ENCODE measurements around the gene SLC24A1.

The SLC24A1 gene

GRCh38 chr15:65632780-65633375 is 11.1 kb downstream of the SLC24A1 start:
- H3K4me1 ChIP-seq (ENCODE audit: insufficient read depth, insufficient read length) = no peaks in the 10 kb centered on the region
- H3K9me3 ChIP-seq (ENCODE audit: insufficient read depth, low read length) = no peaks in the 10 kb centered on the region
- no peak overlapping the region for H3K9ac ChIP-seq (ENCODE audit: insufficient read length, low read depth)
- no peak overlapping the region for H3K4me3 ChIP-seq (ENCODE audit: insufficient read length, low read depth)
- DNase-seq (ENCODE audit: low read depth, low spot score) = no peak
- no peaks in the 10 kb centered on the region for H3K36me3 ChIP-seq (ENCODE audit: insufficient read depth, insufficient read length, low read length)
- no peak for TF ChIP-seq SUZ12 (IDR thresholded peaks at IDR 0.05; ENCODE audit: extremely low read depth, insufficient read depth, insufficient read length)
- TF ChIP-seq ZNF274 (IDR thresholded peaks at IDR 0.05; ENCODE audit: low read depth, low read length) = no peak
- no peak for TF ChIP-seq YY1 (IDR thresholded peaks at IDR 0.05; ENCODE audit: insufficient read depth, insufficient read length)
- no peaks in the 10 kb centered on the region for H3K27me3 ChIP-seq (ENCODE audit: insufficient read depth, insufficient read length)

GRCh38 chr15:65633752-65634151 is 12.0 kb downstream of the SLC24A1 start:
- no peaks in the 10 kb centered on the region for H3K9me3 ChIP-seq (ENCODE audit: insufficient read depth, low read length)
- no peak overlapping the region for H3K9ac ChIP-seq (ENCODE audit: insufficient read length, low read depth)
- no peaks in the 10 kb centered on the region for H3K4me1 ChIP-seq (ENCODE audit: insufficient read depth, insufficient read length)
- TF ChIP-seq ZNF274 (IDR thresholded peaks at IDR 0.05; ENCODE audit: low read depth, low read length) (no peak), YY1 (IDR thresholded peaks at IDR 0.05; ENCODE audit: insufficient read depth, insufficient read length) (no peak), SUZ12 (IDR thresholded peaks at IDR 0.05; ENCODE audit: extremely low read depth, insufficient read depth, insufficient read length) (no peak)
- H3K27me3 ChIP-seq (ENCODE audit: insufficient read depth, insufficient read length) = no peaks in the 10 kb centered on the region
- DNase-seq (ENCODE audit: low read depth, low spot score) = no peak
- H3K36me3 ChIP-seq (ENCODE audit: insufficient read depth, insufficient read length, low read length) = no peaks in the 10 kb centered on the region
- no peak overlapping the region for H3K4me3 ChIP-seq (ENCODE audit: insufficient read length, low read depth)

- Histone ChIP-seq H3K36me3 (ENCODE audit: insufficient read depth, insufficient read length, low read length) (no peaks in the 10 kb centered on the region), H3K4me3 (ENCODE audit: insufficient read length, low read depth) (no peak overlapping the region), H3K9me3 (ENCODE audit: insufficient read depth, low read length) (no peaks in the 10 kb centered on the region), H3K4me1 (ENCODE audit: insufficient read depth, insufficient read length) (no peaks in the 10 kb centered on the region), H3K9ac (ENCODE audit: insufficient read length, low read depth) (no peak overlapping the region), H3K27me3 (ENCODE audit: insufficient read depth, insufficient read length) (no peaks in the 10 kb centered on the region)
- TF ChIP-seq ZNF274 (IDR thresholded peaks at IDR 0.05; ENCODE audit: low read depth, low read length) = no peak
- no peak for TF ChIP-seq SUZ12 (IDR thresholded peaks at IDR 0.05; ENCODE audit: extremely low read depth, insufficient read depth, insufficient read length)
- TF ChIP-seq YY1 (IDR thresholded peaks at IDR 0.05; ENCODE audit: insufficient read depth, insufficient read length) = no peak
- DNase-seq (ENCODE audit: low read depth, low spot score) = no peak
Observed at GRCh38 chr15:65634356-65634755, 12.6 kb downstream of the SLC24A1 start.

- Histone ChIP-seq H3K27me3 (ENCODE audit: insufficient read depth, insufficient read length) (no peaks in the 10 kb centered on the region), H3K4me1 (ENCODE audit: insufficient read depth, insufficient read length) (no peaks in the 10 kb centered on the region), H3K36me3 (ENCODE audit: insufficient read depth, insufficient read length, low read length) (no peaks in the 10 kb centered on the region), H3K4me3 (ENCODE audit: insufficient read length, low read depth) (no peak overlapping the region), H3K9me3 (ENCODE audit: insufficient read depth, low read length) (no peaks in the 10 kb centered on the region), H3K9ac (ENCODE audit: insufficient read length, low read depth) (no peak overlapping the region)
- DNase-seq (ENCODE audit: low read depth, low spot score) = no peak
- TF ChIP-seq SUZ12 (IDR thresholded peaks at IDR 0.05; ENCODE audit: extremely low read depth, insufficient read depth, insufficient read length) = no peak
- no peak for TF ChIP-seq YY1 (IDR thresholded peaks at IDR 0.05; ENCODE audit: insufficient read depth, insufficient read length)
- no peak for TF ChIP-seq ZNF274 (IDR thresholded peaks at IDR 0.05; ENCODE audit: low read depth, low read length)
Observed at GRCh38 chr15:65638109-65638508, 16.4 kb downstream of the SLC24A1 start.

GRCh38 chr15:65638681-65639089 is 16.9 kb downstream of the SLC24A1 start:
- TF ChIP-seq ZNF274 (IDR thresholded peaks at IDR 0.05; ENCODE audit: low read depth, low read length) = no peak
- no peak for TF ChIP-seq SUZ12 (IDR thresholded peaks at IDR 0.05; ENCODE audit: extremely low read depth, insufficient read depth, insufficient read length)
- no peak for TF ChIP-seq YY1 (IDR thresholded peaks at IDR 0.05; ENCODE audit: insufficient read depth, insufficient read length)
- Histone ChIP-seq H3K9me3 (ENCODE audit: insufficient read depth, low read length) (no peaks in the 10 kb centered on the region), H3K4me3 (ENCODE audit: insufficient read length, low read depth) (no peak overlapping the region), H3K9ac (ENCODE audit: insufficient read length, low read depth) (no peak overlapping the region), H3K27me3 (ENCODE audit: insufficient read depth, insufficient read length) (no peaks in the 10 kb centered on the region), H3K36me3 (ENCODE audit: insufficient read depth, insufficient read length, low read length) (no peaks in the 10 kb centered on the region), H3K4me1 (ENCODE audit: insufficient read depth, insufficient read length) (no peaks in the 10 kb centered on the region)
- DNase-seq (ENCODE audit: low read depth, low spot score) = peak; percentile 80

GRCh38 chr15:65639509-65639908 is 17.8 kb downstream of the SLC24A1 start:
- H3K9ac ChIP-seq (ENCODE audit: insufficient read length, low read depth) = no peak overlapping the region
- H3K4me1 ChIP-seq (ENCODE audit: insufficient read depth, insufficient read length) = no peaks in the 10 kb centered on the region
- H3K4me3 ChIP-seq (ENCODE audit: insufficient read length, low read depth) = no peak overlapping the region
- TF ChIP-seq SUZ12 (IDR thresholded peaks at IDR 0.05; ENCODE audit: extremely low read depth, insufficient read depth, insufficient read length) = no peak
- no peak for TF ChIP-seq YY1 (IDR thresholded peaks at IDR 0.05; ENCODE audit: insufficient read depth, insufficient read length)
- no peak for TF ChIP-seq ZNF274 (IDR thresholded peaks at IDR 0.05; ENCODE audit: low read depth, low read length)
- no peak for DNase-seq (ENCODE audit: low read depth, low spot score)
- H3K27me3 ChIP-seq (ENCODE audit: insufficient read depth, insufficient read length) = no peaks in the 10 kb centered on the region
- no peaks in the 10 kb centered on the region for H3K36me3 ChIP-seq (ENCODE audit: insufficient read depth, insufficient read length, low read length)
- no peaks in the 10 kb centered on the region for H3K9me3 ChIP-seq (ENCODE audit: insufficient read depth, low read length)

GRCh38 chr15:65641768-65642475 is 20.2 kb downstream of the SLC24A1 start:
- no peaks in the 10 kb centered on the region for H3K36me3 ChIP-seq (ENCODE audit: insufficient read depth, insufficient read length, low read length)
- TF ChIP-seq YY1 (IDR thresholded peaks at IDR 0.05; ENCODE audit: insufficient read depth, insufficient read length) = no peak
- no peak overlapping the region for H3K4me3 ChIP-seq (ENCODE audit: insufficient read length, low read depth)
- no peaks in the 10 kb centered on the region for H3K9me3 ChIP-seq (ENCODE audit: insufficient read depth, low read length)
- H3K27me3 ChIP-seq (ENCODE audit: insufficient read depth, insufficient read length) = no peaks in the 10 kb centered on the region
- no peak overlapping the region for H3K9ac ChIP-seq (ENCODE audit: insufficient read length, low read depth)
- peaks cover 3% of the 10 kb centered on the region for H3K4me1 ChIP-seq (ENCODE audit: insufficient read depth, insufficient read length)
- no peak for DNase-seq (ENCODE audit: low read depth, low spot score)

Data from NT2/D1 (cell line).